GM21447 (cell line): ENCODE measurements around the gene BAG2.

Experiments used
- ATAC-seq: cut with Tn5 transposase; IDR thresholded peaks from one replicate; pipeline ENCODE4 v1.9.1; 2021; ENCODE audit not compliant: unreplicated experiment

BAG2 gene

DNA sequence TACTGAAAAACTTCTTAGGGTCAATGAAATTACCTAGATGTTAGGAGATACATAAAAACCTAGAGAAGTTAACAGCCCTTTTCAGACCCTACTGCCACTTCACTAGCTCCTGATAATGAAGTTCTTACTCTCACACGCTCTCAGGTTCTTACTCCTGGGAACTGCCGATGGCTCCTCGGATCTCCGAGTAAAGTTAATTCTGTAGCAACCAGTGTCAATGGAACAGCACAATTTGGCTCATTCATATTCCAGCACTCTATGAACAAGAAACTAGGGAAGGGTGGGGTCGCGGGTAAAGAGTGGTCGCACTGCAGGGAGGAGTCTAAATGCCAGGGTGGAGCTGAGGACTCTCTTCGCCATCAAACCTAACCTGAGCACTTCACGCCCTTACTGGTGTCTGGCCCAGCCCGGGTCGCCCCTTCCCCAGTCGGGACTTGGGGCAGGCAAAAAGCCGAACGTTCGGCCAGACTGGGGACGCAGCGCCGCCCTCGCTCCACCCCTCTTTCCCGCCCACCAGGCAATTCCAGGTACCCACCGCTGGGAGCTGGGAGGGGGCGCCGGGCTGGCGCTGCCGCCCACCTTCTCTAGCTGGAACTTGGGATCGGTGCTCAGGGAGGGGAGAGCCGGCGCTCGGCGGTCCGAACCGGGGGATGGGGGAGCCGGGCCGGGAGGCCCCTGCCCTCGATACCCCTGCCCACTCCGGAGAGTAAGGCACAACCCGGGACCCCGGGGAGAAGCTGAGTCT is 49.2 kb downstream of the BAG2 start:
- ATAC-seq: peak; percentile 59

DNA sequence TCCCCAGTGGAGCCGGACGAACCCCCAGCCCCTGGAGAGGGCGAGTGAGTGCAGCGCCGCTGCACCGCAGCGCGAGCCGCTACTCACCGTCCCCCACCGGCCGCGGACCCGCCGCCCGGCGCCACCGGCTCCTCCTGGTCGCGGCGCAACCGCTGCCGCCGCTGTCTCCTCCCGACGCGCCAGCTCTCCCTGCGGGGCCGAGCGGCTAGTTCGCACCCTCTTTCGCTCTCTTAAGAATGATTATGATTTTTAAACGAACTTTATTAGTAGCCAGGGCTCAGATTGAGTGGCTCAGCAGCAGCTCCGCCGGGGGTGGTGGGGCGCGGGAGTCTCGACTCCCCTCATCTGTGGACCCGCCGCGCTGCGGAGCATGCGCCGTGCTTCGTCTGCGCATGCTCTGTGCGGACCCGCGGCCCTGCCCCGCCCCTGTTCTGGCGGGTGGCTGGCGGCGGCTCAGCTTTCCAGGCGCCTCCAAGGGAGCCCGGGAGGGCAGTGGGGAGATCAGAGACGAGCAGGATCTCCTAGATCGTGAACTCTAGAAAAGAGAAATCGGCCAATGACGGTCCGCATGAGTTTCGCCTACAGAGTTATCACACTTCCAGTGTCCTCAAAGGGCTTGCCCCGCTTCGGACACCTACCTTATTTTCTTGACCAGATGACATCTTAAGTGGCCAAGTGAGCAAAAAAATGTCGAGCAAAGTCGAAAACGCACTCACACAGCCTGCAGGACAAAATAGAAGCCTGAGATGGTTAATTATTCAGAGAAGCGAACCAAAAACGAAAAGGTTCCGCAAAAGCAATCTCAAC is 50.0 kb downstream of the BAG2 start, which contains the start of gene RAB23:
Gene RAB23, minus strand, starts transcription at position 372 of the 807 bp plus-strand sequence. CDS start 11,927 bp downstream, outside the sequence.
- peak; percentile 79 for ATAC-seq

DNA sequence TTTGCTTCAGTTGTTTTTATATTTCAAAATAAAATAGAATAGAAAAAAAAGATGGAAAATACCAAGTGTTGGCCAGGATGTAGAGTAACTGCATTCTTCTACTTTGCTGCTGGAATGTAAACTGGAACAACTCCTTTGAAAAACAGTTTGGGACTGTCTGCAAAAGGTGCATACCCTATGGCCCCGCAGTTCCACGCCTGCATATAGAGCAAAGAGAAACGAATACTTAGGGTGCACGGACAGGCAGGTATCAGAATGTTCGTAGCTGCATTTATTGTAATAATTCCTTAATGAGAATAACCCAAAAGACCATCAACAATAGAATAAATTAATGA is 50.6 kb downstream of the BAG2 start:
- ATAC-seq: no peak

DNA sequence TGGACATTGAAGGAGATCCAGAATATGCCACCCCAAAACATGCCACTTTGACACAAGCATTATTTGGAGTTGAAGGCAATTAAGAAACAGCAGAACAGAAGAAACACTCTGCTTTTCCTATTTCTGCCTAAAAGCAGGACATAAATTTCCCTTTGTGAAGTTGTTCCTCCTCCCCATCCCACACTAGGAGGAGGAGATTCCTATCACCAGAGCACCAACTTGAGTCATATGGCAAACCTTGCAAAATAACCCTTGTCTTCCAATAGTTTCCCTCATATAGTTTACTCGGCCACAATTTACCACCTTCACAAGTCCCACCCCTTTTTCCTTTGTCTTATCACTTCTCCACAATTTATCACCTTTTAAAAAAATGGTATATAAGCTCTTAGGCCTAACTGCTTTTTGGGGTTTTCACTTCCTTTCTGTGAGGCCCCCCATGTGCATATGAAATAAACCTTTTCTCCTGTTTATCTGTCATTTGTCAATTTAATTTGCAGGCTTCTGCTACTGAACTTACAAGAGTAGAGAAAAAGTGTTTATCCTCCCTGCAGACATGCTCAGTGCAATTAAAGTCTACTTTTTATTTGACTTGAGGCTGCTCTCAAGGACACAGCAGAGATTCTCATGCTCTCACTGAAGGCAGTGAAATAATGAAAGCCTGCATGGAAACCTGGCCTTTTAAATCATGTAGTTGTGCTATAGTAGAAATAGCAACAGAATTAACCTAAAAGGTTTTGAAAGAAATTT is 52.8 kb downstream of the BAG2 start:
- ATAC-seq: no peak

DNA sequence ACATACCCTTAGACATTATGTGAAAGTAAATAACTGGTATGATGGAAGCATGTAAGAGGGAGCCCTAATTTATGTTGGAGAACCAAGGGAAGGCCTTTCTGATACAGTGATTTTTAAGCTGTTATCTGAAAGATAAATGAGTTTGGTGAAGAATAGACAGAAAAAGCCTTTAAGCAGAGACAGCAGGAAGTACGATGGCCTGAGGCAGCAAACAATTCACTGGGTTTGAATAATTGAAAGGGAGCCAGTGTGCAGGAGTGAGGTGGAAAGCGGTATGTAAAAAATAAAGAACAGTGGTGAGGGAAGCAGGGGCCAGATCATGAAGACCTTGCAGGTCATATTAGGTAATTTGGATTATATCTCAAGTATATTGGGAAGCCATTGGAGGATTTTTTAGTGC is 54.1 kb downstream of the BAG2 start:
- no peak for ATAC-seq
